GM19452 (cell line): Measurements from ENCODE around the gene UBAP2.

ENCODE experiments used
- ATAC-seq: cut with Tn5 transposase; IDR thresholded peaks from one replicate; pipeline ENCODE4 v1.9.1; 2021; ENCODE audit not compliant: unreplicated experiment

UBAP2 gene

GRCh38 chr9:33924978-33925797 is 123.5 kb downstream of the UBAP2 start:
- ATAC-seq = no peak

GRCh38 chr9:33923998-33924701 is 124.5 kb downstream of the UBAP2 start:
- ATAC-seq = no peak

- ATAC-seq = no peak
Observed at GRCh38 chr9:33923079-33923478, 125.6 kb downstream of the UBAP2 start.

GRCh38 chr9:33921967-33922895 is 126.5 kb downstream of the UBAP2 start:
- no peak for ATAC-seq

- no peak for ATAC-seq
Observed at GRCh38 chr9:33919276-33919897, 129.3 kb downstream of the UBAP2 start.

GRCh38 chr9:33917036-33917435 is 131.7 kb downstream of the UBAP2 start:
- no peak for ATAC-seq

GRCh38 chr9:33914887-33915628 is 133.6 kb downstream of the UBAP2 start:
- ATAC-seq = no peak

GRCh38 chr9:33913541-33913940 is 135.1 kb downstream of the UBAP2 start:
- ATAC-seq = no peak

GRCh38 chr9:33908749-33909148 is 139.9 kb downstream of the UBAP2 start:
- ATAC-seq = no peak

GRCh38 chr9:33908114-33908513 is 140.6 kb downstream of the UBAP2 start:
- no peak for ATAC-seq

- no peak for ATAC-seq
Observed at GRCh38 chr9:33907347-33907746, 141.3 kb downstream of the UBAP2 start.

- no peak for ATAC-seq
Observed at GRCh38 chr9:33906769-33907168, 141.9 kb downstream of the UBAP2 start.

- ATAC-seq = no peak
Observed at GRCh38 chr9:33905137-33905536, 143.6 kb downstream of the UBAP2 start.

GRCh38 chr9:33903157-33903780 is 145.4 kb downstream of the UBAP2 start:
- ATAC-seq = no peak

- ATAC-seq = no peak
Observed at GRCh38 chr9:33894316-33894715, 154.4 kb downstream of the UBAP2 start.

GRCh38 chr9:33893861-33894260 is 154.8 kb downstream of the UBAP2 start:
- ATAC-seq = no peak

GRCh38 chr9:33885948-33886347 is 162.7 kb downstream of the UBAP2 start:
- no peak for ATAC-seq

GRCh38 chr9:33884856-33885701 is 163.6 kb downstream of the UBAP2 start:
- no peak for ATAC-seq

- ATAC-seq = no peak
Observed at GRCh38 chr9:33881635-33882034, 167.1 kb downstream of the UBAP2 start.
